Activated CD8-positive, alpha-beta T cell treated with anti-CD3 and anti-CD28 coated beads for 36 hours (primary cell): ENCODE results near the gene FXYD5. TPM values are rescaled to one million over a fixed set of nuclear protein-coding genes. Genes with fewer than 3 reads are reported as not detected.

Source experiments
- ATAC-seq: fragments of 200-7000 bp; cut with Tn5 transposase; one replicate; pipeline ENCODE4 v1.10.0; 2021; ENCODE audit warnings: mild to moderate bottlenecking, moderate library complexity
- CTCF ChIA-PET: fragments of 350-600 bp; sonication (Branson Sonifier 250); formaldehyde crosslinking; loops from one replicate; lab custom pipeline; 2021; ENCODE audit warnings: antibody characterized with exemption; lab: Charles Lee
- POLR2A ChIA-PET: fragments of 350-600 bp; sonication (Branson Sonifier 250); formaldehyde crosslinking; loops from one replicate; lab custom pipeline; 2021; ENCODE audit warnings: antibody characterized with exemption; lab: Charles Lee
- DNase-seq: peaks from one replicate; pipeline ENCODE4 v3.0.0-alpha.2; 2020
- H3K27ac Mint-ChIP-seq: one replicate; pipeline ENCODE4 v1.8.0; 2021; ENCODE audit warnings: mild to moderate bottlenecking, mixed read lengths
- H3K27me3 Mint-ChIP-seq: one replicate; pipeline ENCODE4 v1.8.0; 2021; ENCODE audit warnings: mixed read lengths
- H3K36me3 Mint-ChIP-seq: one replicate; pipeline ENCODE4 v1.8.0; 2021; ENCODE audit warnings: low read depth, mixed read lengths
- H3K4me1 Mint-ChIP-seq: one replicate; pipeline ENCODE4 v1.8.0; 2021; ENCODE audit warnings: low read depth, mixed read lengths
- H3K4me3 Mint-ChIP-seq: one replicate; pipeline ENCODE4 v1.8.0; 2021; ENCODE audit warnings: mild to moderate bottlenecking, moderate library complexity, mixed read lengths
- H3K9me3 Mint-ChIP-seq: one replicate; pipeline ENCODE4 v1.8.0; 2021; ENCODE audit warnings: mixed read lengths
- CTCF ChIP-seq: fragments of 200-600 bp; IDR thresholded peaks from one replicate; pipeline ENCODE4 v1.8.0; 2022; ENCODE audit warnings: antibody characterized with exemption, mild to moderate bottlenecking
- intact Hi-C: fragments of 100-400 bp; cut with micrococcal nuclease; formaldehyde crosslinking; loops from one replicate; pipeline ENCODE4 v1.10.0; 2022
- total RNA-seq, 2 experiments: library from RNA; stranded (reverse); gene quantifications; one replicate each; pipeline ENCODE4 v1.2.3, GENCODE V29; 2021

Gene FXYD5
- total RNA-seq, 2 experiments from 2014 or later, result 225 to 241 TPM

- CTCF ChIA-PET, result interaction anchor here (1.1 to 2.5 kb wide), 4 partner anchors 7 to 71 kb away, joined by 4 to 8 read pairs (median 5); no protein-coding TSS in a partner anchor
- no peak for TF ChIP-seq CTCF
- H3K27me3 Mint-ChIP-seq, result no peaks in the 10 kb centered on the region
- no peaks in the 10 kb centered on the region for H3K9me3 Mint-ChIP-seq
- intact Hi-C loops, result no loop called here
- H3K4me3 Mint-ChIP-seq, result no peak overlapping the region
- H3K36me3 Mint-ChIP-seq, result no peaks in the 10 kb centered on the region
- H3K4me1 Mint-ChIP-seq, result peaks cover 5% of the 10 kb centered on the region
- DNase-seq, result no peak
- H3K27ac Mint-ChIP-seq, result no peak overlapping the region
- POLR2A ChIA-PET, result interaction anchor here (0.7 kb wide), 1 partner anchor 24 kb away, joined by 3 read pairs; no protein-coding TSS in a partner anchor
- no peak for ATAC-seq
Measured at GRCh38 chr19:35117116-35117515, 37.4 kb upstream of the FXYD5 start.

- Mint-ChIP-seq H3K27me3 (no peaks in the 10 kb centered on the region), H3K9me3 (no peaks in the 10 kb centered on the region), H3K4me1 (peaks cover 5% of the 10 kb centered on the region), H3K27ac (no peak overlapping the region), H3K4me3 (no peak overlapping the region), H3K36me3 (no peaks in the 10 kb centered on the region)
- ChIA-PET POLR2A (interaction anchor here (0.6 kb wide), 1 partner anchor 401 kb away, joined by 4 read pairs; no protein-coding TSS in a partner anchor), CTCF (interaction anchor here (1.2 to 2.5 kb wide), 3 partner anchors 18 to 72 kb away, joined by 4 to 8 read pairs (median 4); no protein-coding TSS in a partner anchor)
- TF ChIP-seq CTCF, result no peak
- DNase-seq (no peak), ATAC-seq (no peak)
- intact Hi-C loops, result no loop called here
Measured at GRCh38 chr19:35117799-35118198, 36.7 kb upstream of the FXYD5 start.

GRCh38 chr19:35118268-35119020 lies 36.1 kb upstream of the FXYD5 start:
- ATAC-seq (no peak), DNase-seq (no peak)
- H3K36me3 Mint-ChIP-seq, result no peaks in the 10 kb centered on the region
- POLR2A ChIA-PET, result no interaction called here
- no peaks in the 10 kb centered on the region for H3K9me3 Mint-ChIP-seq
- no peak overlapping the region for H3K27ac Mint-ChIP-seq
- CTCF ChIA-PET, result interaction anchor here (1.1 to 2.5 kb wide), 4 partner anchors 17 to 74 kb away, joined by 3 to 8 read pairs (median 6); no protein-coding TSS in a partner anchor
- H3K27me3 Mint-ChIP-seq, result no peaks in the 10 kb centered on the region
- no peak for TF ChIP-seq CTCF
- H3K4me1 Mint-ChIP-seq, result peaks cover 5% of the 10 kb centered on the region
- no peak overlapping the region for H3K4me3 Mint-ChIP-seq
- intact Hi-C loops, result no loop called here

- peaks cover 8% of the 10 kb centered on the region for H3K4me1 Mint-ChIP-seq
- CTCF ChIA-PET, result interaction anchor here (1.1 to 2.1 kb wide), 3 partner anchors 17 to 75 kb away, joined by 3 to 8 read pairs (median 4); no protein-coding TSS in a partner anchor
Measured at GRCh38 chr19:35119091-35119490, 35.4 kb upstream of the FXYD5 start.

More at GRCh38 chr19:35119091-35119490, 35.4 kb upstream of the FXYD5 start:
- DNase-seq (no peak), ATAC-seq (no peak)
- POLR2A ChIA-PET, result interaction anchor here (0.7 kb wide), 1 partner anchor 132 kb away, joined by 3 read pairs; no protein-coding TSS in a partner anchor
- intact Hi-C loops, result no loop called here
- Mint-ChIP-seq H3K27me3 (no peaks in the 10 kb centered on the region), H3K4me3 (no peak overlapping the region), H3K36me3 (no peaks in the 10 kb centered on the region), H3K27ac (no peak overlapping the region), H3K9me3 (no peaks in the 10 kb centered on the region)
- TF ChIP-seq CTCF, result no peak
